HepG2 (cell line): ENCODE data around the gene COX4I1.

Experiments used
- ETV6 ChIP-seq: sonication (generic); formaldehyde crosslinking; conservative IDR thresholded peaks from 2 replicates; pipeline ENCODE4 v1.4.0; 2020; ENCODE audit warnings: missing genetic modification reagents
- GABPA ChIP-seq, 2 experiments: IDR thresholded peaks; 2 replicates each; pipeline ENCODE4 v1.6.1; 2011 to 2016; ENCODE audit warnings: low read depth in 2 of 2, low read length in 1 of 2, missing biosample characterization in 1 of 2, missing genetic modification characterization in 1 of 2
- JUNB ChIP-seq: sonication (generic); formaldehyde crosslinking; IDR thresholded peaks from 2 replicates; pipeline ENCODE4 v1.8.0; 2022; ENCODE audit warnings: missing genetic modification reagents, mild to moderate bottlenecking, borderline replicate concordance
- KDM3A ChIP-seq: IDR thresholded peaks from 2 replicates; pipeline ENCODE4 v1.6.1; 2018; ENCODE audit warnings: low read depth, missing compliant biosample characterization
- MYC ChIP-seq: sonication (generic); formaldehyde crosslinking; IDR thresholded peaks from 2 replicates; pipeline ENCODE4 v1.9.0; 2021; ENCODE audit warnings: missing genetic modification reagents, borderline replicate concordance
- POLR2AphosphoS2 ChIP-seq: IDR thresholded peaks from 2 replicates; pipeline ENCODE4 v1.6.1; 2011; ENCODE audit warnings: low read depth, low read length, improper control_type of control experiment
- RNF2 ChIP-seq: fragments of 450-650 bp; conservative IDR thresholded peaks from 2 replicates; pipeline ENCODE4 v1.6.1; 2016; ENCODE audit warnings: low read depth
- STAG1 ChIP-seq: sonication (generic); formaldehyde crosslinking; IDR thresholded peaks from 2 replicates; pipeline ENCODE4 v1.4.0; 2020; ENCODE audit warnings: missing genetic modification reagents
- TCF7L2 ChIP-seq: IDR thresholded peaks from 2 replicates; pipeline ENCODE4 v1.6.1; 2011; ENCODE audit warnings: mild to moderate bottlenecking, low read depth, low read length, moderate library complexity
- YY1 ChIP-seq: IDR thresholded peaks from 2 replicates; pipeline ENCODE4 v1.6.1; 2011; ENCODE audit warnings: low read length, low read depth, moderate library complexity, mild to moderate bottlenecking; ENCODE audit not compliant: insufficient read depth, insufficient replicate concordance
- ZFX ChIP-seq: sonication (generic); formaldehyde crosslinking; IDR thresholded peaks from 2 replicates; pipeline ENCODE4 v1.4.0; 2020; ENCODE audit warnings: mild to moderate bottlenecking, low read depth, missing genetic modification reagents, moderate library complexity
- ZNF292 ChIP-seq: sonication (generic); formaldehyde crosslinking; IDR thresholded peaks from 2 replicates; pipeline ENCODE4 v1.8.1; 2022; ENCODE audit warnings: mild to moderate bottlenecking, low read depth, missing genetic modification reagents, borderline replicate concordance
- TF ChIP-seq, protein P1 (sequence below): sonication (generic); formaldehyde crosslinking; IDR thresholded peaks from 2 replicates; pipeline ENCODE4 v1.5.0; 2020; ENCODE audit warnings: mild to moderate bottlenecking, missing genetic modification reagents, moderate library complexity
- TF ChIP-seq, protein P2 (sequence below): IDR thresholded peaks from 2 replicates; pipeline ENCODE4 v1.6.1; 2016

DNA sequence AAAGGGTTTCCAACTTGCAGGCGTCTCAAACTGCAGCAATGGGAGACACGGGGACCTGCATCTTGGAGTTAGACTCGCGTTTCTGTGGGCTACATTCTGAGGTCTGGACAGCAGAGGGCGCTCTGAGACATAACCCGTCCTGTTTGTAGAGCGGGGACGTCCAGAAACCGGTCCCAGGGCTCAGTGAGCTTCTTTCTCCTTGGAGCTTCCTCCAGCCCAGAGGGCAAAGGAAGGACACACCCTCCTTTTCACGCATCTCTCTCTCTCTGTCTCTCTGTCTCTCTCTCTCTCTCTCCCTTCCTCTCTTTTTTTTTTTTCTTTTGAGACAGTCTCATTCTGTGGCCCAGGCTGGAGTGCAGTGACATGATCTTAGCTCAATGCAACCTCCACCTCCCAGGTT, 19.8 kb downstream of the COX4I1 start:
- TF ChIP-seq TCF7L2 (no peak), KDM3A (no peak), GABPA (IDR thresholded peaks at IDR 0.05; ENCODE audit: low read depth, low read length) (no peak), GABPA (CRISPR knock-in tag; IDR thresholded peaks at IDR 0.05; ENCODE audit: low read depth) (no peak), MYC (no peak), ETV6 (CRISPR knock-in tag) (no peak), STAG1 (CRISPR knock-in tag) (peak; percentile 79), ZFX (CRISPR knock-in tag) (no peak), JUNB (CRISPR knock-in tag) (no peak), RNF2 (no peak), ZNF292 (no peak), YY1 (no peak), POLR2AphosphoS2 (no peak)
- TF ChIP-seq, protein P1, sequence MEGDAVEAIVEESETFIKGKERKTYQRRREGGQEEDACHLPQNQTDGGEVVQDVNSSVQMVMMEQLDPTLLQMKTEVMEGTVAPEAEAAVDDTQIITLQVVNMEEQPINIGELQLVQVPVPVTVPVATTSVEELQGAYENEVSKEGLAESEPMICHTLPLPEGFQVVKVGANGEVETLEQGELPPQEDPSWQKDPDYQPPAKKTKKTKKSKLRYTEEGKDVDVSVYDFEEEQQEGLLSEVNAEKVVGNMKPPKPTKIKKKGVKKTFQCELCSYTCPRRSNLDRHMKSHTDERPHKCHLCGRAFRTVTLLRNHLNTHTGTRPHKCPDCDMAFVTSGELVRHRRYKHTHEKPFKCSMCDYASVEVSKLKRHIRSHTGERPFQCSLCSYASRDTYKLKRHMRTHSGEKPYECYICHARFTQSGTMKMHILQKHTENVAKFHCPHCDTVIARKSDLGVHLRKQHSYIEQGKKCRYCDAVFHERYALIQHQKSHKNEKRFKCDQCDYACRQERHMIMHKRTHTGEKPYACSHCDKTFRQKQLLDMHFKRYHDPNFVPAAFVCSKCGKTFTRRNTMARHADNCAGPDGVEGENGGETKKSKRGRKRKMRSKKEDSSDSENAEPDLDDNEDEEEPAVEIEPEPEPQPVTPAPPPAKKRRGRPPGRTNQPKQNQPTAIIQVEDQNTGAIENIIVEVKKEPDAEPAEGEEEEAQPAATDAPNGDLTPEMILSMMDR (CRISPR knock-in tag): peak; percentile 88
- TF ChIP-seq, protein P2, sequence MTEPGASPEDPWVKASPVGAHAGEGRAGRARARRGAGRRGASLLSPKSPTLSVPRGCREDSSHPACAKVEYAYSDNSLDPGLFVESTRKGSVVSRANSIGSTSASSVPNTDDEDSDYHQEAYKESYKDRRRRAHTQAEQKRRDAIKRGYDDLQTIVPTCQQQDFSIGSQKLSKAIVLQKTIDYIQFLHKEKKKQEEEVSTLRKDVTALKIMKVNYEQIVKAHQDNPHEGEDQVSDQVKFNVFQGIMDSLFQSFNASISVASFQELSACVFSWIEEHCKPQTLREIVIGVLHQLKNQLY (CRISPR knock-in tag): no peak
